HG03025 (cell line): ENCODE data around the gene NPY.

Source experiments
- ATAC-seq: cut with Tn5 transposase; IDR thresholded peaks from one replicate; pipeline ENCODE4 v1.9.1; 2021; ENCODE audit warnings: mild to moderate bottlenecking, moderate library complexity; ENCODE audit not compliant: unreplicated experiment, low FRiP score

NPY gene

DNA sequence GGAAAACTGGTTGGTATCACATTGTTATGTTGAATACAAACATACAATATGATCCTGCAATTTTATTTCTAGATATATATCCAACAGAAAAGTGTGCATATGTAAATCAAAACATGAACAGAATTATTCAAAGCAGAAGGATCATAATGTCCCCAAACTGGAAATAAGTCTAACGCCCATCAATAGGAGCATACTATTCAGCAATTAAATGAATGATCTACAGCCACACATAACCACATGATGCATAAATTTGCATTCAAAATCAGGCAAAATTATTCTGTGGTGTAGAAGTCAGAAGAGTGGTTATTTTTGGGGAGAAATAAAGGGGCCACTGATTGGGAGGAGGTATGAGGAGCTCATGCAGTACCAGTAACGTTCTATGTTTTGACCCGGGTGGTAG, 28.6 kb downstream of the NPY start:
- ATAC-seq: no peak

DNA sequence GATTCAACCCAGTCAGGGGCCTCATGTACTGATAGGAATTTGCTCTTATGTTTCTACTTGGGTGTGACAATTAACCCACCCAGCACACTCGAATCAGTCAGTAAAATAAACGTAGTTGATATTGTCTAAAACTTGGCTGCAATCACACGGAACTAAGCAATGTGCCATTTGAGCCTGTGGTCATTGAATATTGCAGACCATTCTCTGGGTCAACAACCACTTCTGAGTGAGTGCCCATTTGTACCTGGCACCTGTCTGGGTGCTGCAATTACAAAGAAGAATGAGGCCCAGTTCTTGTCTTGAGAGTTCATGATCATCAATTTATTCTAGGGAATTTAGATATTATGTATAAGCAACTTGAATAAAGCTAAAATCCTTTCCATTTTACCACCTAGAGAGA, 29.8 kb downstream of the NPY start:
- no peak for ATAC-seq

DNA sequence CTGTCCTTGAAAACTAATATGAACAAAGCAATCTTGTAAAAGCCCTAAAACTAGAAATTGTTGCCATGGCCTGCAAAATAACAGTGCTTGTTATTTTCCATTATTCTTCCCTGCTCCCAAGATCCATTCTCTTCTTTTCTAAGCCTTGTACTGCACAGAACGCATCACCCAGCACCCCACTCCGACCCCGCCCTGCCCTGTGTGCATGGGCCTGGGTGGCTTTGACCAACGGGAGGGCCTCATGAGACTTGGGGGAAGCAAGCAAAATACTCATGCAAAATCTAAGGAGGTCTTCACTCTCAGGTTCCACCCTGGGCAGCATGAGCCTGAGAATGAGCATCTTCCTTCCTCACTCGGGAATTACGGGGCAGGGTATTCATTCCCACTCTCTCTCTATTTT, 32.4 kb downstream of the NPY start:
- no peak for ATAC-seq

DNA sequence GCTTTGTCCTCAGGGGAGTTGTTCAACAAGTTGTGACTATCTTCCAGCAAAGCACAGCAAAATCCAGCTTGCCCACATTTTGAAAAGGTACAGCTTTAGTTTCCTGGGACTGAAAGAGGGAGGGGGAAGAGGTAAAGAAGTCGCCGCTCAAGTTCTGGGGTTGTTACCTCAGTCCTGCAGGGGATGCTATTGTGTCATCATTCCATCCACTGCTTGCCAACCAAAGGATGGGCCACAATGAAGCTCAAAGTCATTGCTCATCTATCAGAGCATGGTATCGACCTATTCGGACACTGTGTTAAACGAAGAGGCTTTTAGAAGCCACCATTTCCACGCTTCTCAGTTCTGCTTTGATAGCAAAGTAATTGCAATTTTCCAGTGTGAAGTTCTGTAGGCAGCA, 34.3 kb downstream of the NPY start:
- no peak for ATAC-seq

DNA sequence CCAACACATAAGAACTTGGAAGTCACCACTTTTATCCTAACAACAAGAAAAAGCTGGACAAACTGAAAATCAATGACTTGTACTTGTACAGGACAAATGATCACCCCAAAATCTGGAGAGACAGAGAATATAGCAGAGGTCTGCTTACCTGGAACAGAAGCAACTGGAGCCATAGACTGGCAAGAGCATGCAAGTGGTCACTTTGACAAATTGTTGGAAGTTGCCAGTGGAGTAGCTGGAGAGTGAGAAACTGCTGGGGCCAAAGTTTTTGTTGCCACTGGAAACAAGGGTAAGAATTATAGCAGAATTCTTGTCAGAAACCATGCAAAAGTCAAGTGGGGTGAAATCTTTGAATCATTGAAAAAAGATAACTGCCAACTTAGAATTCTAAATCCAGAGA, 35.2 kb downstream of the NPY start:
- ATAC-seq: no peak

DNA sequence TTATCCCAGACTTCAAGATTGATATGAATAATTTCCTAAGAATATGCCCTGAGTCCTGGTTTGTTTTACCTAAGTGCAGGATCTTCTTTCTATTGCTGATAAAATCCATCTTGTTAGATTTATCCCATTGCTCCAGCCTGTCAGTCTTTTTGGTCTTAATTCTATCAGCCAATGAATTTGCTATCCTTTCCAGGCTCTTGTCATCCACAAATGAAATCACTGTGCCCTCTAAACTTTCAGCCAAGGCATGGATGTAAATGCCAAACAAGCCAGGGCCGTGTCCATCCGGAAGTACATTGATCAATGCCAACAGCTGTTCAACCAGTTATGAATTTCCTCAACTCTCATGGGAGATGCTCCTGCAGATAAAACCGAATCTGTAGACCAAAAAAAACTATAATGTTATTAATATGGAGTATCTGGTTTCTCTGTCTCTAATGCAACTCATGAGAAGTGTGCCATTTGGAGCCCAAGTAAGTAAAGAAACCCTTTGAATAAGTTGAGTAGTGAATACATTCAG, 40.0 kb downstream of the NPY start:
- no peak for ATAC-seq

DNA sequence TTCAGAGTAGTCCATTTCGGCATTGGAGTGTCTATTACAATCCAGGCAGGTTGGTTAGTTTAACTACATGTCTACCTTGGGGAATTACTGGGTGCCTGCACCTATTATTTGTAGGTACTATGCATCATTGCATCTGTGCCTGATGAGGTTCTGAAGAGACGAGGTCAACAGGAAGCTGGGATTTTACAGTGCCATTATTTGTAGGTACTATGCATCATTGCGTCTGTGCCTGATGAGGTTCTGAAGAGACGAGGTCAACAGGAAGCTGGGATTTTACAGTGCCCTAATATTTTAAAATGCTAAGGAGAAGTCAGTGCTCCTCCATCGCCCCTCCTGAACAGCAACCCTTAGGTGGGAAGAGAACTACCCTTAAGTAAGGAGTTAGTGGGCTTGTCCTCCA, 41.7 kb downstream of the NPY start:
- ATAC-seq: peak; percentile 59

DNA sequence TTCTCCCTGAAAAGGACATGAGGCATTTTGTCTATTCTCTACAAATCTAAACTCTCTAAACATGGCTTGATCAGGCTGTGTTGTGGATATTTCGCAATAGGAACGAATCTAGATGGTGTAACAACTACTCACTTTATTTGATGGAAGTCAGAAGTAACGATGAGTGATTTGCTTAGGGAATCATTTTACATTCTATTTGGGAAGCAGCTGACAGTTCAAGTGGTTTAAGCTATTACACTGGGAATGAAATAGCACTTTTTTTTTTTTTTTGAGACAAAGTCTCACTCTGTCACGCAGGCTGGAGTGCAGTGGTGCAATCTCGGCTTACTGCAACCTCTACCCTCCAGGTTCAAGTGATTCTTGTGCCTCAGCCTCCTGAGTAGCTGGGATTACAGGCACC, 44.1 kb downstream of the NPY start:
- ATAC-seq: no peak

DNA sequence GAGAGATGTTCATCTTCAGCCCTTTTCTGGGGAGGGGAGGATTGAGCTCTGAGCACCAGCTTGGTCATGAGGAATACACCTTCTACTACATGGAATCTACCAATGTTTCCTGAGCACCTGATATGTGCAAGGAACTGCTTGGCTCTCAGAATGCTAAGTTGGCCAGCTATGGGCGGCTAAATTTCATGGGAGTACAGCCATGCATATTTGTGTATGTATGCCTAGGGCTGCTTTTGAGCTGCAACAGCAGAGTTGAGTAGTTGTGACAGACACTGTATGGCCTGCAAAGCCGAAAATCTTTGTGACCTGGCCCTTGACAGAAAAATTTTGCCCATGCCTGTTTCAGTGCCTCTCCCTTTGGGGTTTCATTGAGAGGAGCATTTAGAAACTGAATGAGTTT, 44.9 kb downstream of the NPY start:
- no peak for ATAC-seq

DNA sequence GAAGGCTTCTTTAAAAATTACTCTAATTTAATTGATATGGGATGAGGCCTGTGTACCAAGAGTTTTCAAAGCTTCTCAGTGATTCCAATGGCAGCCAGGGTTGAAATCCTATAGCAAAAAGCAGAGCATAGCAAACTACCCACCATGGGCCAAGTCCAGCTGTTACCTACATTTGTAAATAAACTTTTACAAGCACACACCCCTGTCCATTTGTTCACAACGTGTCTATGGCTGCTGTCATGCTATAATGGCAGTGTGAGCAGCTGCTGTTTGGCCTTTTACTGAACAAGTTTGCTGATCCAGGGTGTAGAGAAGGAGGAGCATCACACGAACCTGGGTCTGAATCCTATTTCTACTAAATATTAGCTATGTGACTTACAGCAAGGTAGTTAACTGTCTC, 50.0 kb downstream of the NPY start:
- ATAC-seq: no peak

DNA sequence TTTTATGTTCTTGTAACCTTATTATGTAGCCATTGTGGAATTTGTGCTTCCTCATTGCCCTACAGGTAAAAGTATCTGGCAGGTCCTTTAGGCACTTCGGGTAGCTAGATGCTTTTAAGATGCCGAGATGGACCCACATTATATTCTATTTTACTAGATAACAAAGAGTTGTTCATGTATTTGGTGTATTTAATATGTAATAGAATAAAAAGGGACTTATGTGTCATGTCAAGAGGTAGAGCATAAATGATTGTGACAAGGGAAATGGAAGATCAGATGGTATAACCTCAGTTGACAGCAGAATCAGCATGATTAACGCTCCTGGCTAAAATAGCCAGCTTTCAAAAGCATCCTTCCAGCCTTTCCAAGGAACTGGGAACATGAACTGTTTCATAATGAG, 50.6 kb downstream of the NPY start:
- ATAC-seq: no peak

DNA sequence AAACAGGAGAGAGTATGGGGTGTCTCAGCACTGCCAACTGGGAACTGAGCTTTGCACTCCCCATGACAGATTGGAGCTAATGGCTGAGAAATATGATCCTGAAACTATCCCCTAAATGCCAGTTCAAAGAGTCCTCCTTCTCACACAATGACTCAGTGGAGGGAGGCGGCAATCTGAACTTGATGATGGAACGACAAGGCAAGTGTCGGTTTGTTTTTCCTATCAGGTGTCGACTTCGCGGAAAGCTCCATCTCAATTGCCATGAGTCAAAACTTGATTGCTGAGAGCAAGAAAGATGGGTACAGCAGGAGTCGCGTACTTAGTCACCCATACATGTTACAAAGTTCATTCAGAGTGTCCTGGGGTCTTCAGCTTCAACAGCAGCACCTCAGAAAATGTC, 52.5 kb downstream of the NPY start:
- no peak for ATAC-seq

DNA sequence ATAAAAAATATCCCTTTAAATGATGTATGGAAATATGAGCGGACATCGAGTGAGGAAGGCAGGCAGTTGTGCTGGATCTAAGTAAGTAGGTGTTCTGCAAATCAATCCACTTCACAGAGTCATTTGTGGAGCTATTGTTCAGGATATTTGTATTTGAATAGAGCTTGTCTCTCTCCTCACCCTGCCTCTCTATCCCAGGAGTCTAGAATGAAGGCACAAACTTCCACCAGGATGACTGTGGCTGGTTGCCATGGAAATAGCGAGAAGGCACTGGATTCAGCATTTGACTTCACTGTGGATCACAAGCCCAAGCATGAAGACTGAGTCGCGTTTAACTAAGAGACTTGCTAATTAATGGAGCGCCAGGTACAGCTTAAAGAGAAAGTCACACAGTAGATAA, 53.2 kb downstream of the NPY start:
- no peak for ATAC-seq

DNA sequence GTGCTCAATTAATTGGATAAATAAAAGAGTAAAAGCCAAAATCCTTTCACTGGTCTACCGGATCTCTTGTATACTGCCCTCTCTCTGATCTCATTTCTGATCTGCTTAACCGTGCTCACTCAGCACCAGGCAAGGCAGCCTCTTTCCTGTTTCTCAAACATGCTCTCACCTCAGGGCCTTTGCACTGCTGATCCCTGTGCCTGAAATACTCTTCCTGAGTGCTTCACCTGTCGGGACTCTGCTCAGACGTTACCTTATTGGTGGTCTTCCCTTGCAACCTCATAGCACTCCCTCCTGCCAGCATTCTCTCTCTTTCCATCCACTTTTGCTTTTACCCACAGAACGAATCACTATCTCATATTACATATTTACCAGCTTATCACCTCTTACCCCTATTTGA, 55.6 kb downstream of the NPY start:
- ATAC-seq: no peak

DNA sequence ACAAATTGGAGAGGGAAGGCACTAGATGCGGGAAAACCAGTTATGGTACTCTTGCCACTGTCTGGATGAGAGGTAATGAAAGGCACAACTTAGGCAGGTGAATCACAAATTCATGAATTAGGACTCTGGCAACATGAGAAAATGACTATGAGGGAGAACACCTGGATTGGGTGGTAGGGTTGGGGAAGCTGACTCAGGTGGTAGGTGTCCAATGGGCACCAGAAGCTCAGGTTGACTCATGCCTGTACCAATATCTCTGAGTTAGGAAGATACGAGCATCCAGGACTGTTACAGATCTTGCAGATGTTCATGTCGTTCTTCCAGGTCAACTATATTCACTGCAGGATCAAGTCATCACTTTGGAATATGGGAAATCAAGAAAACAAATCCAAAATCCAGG, 56.7 kb downstream of the NPY start:
- no peak for ATAC-seq
